ENCODE results near the gene SDS.

DNA sequence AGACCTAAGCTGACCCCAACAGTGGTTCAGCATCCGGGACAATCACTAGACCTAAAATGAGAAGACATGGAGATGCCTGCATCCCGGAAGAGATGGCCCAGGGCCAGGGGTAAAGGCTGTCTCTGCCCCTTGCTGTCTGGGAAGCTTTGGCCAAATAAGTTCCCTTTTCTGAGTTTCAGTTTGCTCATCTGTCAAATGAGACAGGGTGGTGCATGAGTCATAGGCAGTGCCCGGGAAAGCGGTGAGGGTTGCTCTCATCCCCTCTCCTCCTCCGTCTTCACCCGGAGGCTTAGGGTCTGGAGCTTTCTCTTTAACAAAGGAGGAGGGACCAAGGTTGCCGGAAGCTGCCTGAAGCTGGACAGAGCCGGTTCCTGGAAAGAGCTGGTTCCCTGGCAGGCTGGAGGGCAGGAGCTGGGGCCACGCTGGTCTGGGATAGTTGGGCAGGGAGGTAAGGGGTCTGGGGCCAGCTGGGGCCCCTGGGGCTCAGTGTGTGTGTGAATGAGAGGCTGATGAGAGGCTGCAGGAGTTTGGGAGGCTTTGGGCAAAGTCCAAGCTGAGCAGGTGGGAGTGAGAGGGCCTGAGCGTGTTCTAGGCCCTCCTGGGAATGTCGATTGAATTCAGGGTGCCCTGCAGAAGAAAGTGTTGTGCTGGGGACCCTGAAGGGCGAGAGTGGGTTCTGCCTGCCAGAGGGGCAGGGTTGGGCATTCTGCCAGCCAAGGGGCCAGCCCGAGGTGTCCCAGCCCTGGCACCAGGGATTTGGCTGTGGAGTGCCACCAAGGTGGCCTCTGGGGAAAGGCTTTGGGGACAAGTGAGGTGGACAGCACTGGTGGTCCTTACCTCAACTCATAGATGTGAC lies 18.6 kb upstream of the SDS start, which contains the start of gene SDSL:
- peak in 1 of 2 donors; percentile 69 for TF ChIP-seq POLR2A (IDR thresholded peaks at IDR 0.05)
- TF ChIP-seq, protein P1, sequence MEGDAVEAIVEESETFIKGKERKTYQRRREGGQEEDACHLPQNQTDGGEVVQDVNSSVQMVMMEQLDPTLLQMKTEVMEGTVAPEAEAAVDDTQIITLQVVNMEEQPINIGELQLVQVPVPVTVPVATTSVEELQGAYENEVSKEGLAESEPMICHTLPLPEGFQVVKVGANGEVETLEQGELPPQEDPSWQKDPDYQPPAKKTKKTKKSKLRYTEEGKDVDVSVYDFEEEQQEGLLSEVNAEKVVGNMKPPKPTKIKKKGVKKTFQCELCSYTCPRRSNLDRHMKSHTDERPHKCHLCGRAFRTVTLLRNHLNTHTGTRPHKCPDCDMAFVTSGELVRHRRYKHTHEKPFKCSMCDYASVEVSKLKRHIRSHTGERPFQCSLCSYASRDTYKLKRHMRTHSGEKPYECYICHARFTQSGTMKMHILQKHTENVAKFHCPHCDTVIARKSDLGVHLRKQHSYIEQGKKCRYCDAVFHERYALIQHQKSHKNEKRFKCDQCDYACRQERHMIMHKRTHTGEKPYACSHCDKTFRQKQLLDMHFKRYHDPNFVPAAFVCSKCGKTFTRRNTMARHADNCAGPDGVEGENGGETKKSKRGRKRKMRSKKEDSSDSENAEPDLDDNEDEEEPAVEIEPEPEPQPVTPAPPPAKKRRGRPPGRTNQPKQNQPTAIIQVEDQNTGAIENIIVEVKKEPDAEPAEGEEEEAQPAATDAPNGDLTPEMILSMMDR (IDR thresholded peaks at IDR 0.05), result no peak

All from adrenal gland (tissue), 5 donors.